Endometrium (tissue), 2 donors: ENCODE results near the gene PROM1.

Source experiments
- FAIRE-seq: peaks from 2 replicates; lab custom pipeline; 2012; peaks lifted over from hg19 to GRCh38; lab: Jason Lieb, UNC
- donor health status: control.
- donor health status: control.

Gene PROM1

GRCh38 chr4:16106956-16107355 lies 23.1 kb upstream of the PROM1 start:
- FAIRE-seq = no peak

DNA sequence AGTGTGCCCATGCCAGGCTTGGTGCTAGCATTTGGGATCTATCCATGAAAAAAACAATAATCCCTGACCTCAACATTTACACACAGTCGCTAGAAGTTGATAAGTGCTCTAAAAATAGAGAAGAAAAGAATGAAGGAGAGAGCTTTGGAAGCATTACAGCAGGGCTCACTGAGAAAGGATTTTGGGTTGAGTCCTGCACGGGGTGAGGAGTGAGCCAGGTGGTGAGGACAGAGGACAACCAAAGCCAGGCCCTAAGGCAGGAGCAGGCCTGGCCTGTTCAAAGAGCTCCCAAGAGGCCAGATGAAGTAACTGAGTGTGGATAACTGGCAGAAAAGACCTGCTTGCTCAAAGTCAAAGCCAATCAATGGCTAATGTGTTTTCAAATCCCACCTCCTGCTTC lies 20.7 kb upstream of the PROM1 start:
- FAIRE-seq = no peak

DNA sequence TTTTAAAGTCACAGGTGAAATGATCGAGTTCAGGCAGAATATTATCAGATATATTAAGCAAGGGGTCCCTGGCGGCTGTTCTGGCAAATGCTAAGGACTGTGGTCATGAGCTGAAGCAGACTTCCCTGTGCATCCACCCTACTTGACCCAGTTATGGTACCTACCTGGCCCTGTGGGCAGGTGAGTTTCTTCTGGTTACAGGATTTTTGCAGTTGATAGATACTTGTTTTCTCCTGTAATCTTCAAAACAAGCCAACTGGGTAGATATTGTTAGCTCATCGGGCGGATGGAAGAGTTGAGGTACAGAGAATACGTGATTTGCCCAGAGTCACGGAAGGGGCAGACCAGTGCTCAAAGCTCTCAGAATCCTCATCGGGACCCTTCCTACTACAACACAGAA lies 18.5 kb upstream of the PROM1 start:
- FAIRE-seq = no peak

DNA sequence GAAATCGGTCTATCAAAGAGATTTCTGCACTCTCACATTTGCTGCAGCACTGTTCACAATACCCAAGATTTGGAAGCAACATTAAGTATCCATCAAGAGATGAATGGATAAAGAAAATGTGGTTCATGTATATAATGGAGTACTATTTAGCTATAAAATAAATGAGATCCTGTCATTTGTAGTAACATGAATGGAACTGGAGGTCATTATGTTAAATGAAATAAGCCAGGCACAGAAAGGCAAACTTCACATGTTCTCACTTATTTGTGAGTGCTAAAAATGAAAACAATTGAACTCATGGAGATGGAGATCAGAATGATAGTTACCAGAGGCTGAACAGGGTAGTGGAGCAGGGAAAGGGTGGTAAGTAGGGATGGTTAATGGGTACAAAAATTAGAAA lies 17.0 kb upstream of the PROM1 start:
- no peak for FAIRE-seq

DNA sequence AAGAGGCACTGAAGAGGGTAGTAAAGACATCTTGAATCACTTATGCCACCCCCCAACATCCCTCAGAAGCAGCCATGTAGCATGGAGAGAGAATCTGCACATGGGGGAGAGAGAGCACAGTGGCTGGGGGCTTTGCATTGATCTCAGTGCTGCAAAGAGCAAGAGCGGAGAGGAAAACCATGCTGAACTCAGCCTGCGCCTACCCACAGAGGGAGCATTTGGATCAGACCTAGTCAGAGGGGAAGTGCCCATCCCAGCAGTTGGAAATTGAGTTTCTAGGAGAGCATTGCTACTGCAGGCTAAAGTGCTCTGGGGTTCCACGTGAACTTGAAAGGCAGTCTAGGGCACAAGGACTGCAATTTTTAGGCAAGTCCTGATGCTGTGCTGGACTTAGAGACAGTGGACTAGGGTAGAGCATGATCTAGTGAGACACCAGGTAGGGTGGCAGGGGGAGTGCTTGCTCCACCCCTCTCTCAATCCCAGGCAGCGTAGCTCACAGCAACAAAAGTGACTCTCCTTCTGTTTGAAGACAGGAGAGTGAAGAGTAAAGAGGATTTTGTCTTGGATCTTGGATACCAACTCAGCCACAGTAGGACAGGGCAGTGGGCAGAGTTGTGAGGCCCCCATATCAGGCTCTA lies 9.0 kb upstream of the PROM1 start:
- FAIRE-seq = no peak

DNA sequence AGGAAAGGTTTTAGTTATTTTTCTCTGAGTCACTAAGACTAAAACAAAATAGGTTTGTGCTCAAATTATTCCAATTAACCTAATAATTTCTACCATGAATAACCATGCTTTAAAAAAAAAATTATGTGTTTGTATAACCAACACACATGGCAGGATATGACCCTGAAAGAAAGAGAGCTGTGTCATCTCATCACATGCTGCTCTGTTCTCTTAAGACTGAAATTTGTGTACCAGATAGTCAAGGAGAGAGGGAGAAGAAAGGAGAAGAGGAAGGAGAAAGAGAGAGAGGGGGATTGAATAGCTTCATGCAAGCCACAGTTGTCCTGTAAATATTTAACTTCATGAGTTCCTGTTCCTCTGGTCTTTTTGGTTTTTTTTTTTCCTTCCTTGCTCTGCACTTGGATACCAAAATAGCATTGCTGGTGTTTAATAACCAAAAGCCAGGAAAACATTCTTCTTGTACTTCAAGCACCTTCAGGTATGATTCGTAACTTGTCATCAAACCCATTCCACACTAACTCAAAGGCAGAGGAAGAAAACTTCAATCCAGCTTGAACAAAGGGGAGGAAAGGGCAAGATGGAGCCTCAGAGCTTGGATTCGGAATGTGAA lies 6.4 kb upstream of the PROM1 start:
- no peak for FAIRE-seq

DNA sequence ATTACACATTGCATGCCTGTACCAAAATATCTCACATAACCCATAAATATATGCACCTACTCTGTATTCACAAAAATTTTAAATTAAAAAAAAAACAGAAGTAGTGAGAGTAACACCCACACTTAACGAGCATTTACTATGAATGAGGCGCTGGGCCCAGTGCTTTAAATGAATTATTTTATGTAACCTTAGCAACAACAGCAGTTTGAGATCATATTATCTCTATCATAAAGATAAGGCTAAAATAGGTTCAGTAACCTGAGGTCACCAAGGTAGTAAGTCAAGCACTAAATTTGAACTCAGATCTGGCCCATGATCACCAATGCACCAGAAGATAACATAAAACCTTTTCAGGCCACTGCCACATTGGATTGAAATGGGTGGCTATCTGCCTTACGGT lies 5.3 kb upstream of the PROM1 start:
- FAIRE-seq = no peak

- no peak for FAIRE-seq
Measured at GRCh38 chr4:16088601-16089000, 4.8 kb upstream of the PROM1 start.

DNA sequence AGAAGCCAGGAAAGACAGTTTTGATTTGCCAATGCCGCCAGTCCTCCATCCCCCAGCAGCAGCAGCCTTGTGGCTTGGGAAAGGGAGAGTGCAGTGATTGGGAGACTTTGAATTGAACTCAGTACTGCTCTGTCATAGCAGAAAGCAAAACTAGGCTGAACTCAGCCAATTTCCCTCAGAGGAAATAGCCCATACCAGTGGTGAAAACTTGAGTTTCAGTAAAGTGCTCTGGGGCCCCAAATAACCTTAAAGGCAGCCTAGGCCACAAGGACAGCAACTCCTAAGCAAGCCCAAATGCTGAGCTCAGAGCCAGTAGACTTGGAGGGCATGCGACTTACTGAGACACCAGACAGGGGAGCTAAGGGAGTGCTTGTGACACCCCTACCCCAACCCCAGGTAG lies 2.0 kb upstream of the PROM1 start:
- FAIRE-seq = no peak

GRCh38 chr4:16082426-16083240 lies 1.2 kb downstream of the PROM1 start:
- FAIRE-seq = no peak

DNA sequence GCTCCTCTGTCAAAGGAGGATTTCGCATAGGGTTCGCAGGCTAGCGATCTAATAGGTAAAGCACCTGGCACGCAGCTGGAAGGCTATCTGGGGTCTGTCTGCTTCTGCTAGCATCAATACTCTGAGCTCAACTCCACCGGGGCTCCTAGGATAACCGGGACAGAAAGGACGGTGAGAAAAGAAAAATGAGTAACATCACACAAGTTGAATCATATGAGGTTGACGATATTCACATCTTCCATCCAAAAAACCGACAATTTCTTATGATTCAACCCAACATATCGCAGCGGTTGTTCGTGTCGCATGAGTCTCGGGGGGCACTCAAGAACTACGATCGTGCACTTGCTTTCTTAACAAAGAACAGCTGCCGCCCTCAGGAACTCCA lies 1.8 kb downstream of the PROM1 start:
- FAIRE-seq = no peak

- FAIRE-seq = no peak
Measured at GRCh38 chr4:16079046-16079445, 4.8 kb downstream of the PROM1 start.

DNA sequence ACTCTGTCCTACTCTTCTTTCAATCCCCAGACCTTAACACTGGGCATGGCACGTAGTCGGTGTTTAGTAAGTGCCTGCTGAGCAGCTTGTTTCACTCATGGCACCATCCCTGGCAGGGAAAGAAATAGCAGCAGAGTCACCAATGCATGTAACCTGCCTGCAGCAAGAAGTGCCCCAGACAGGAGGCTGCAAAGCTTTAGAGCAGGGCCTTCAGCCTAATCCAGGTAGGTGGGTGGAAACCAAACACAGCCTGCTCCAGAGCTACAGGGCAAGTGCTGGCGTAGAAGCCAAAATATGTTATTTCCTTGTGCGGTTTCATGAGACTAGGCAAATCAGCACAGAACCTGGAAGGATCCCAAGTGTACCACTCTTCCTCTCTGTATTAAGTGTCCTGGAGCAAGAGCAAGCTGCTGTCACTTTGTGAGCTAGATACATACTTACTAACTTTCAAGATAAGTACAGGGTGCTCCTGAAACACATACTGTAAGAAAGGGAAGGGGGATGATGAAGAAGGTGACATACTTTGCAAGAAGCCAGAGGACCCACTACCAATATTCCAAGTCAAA lies 5.5 kb downstream of the PROM1 start:
- FAIRE-seq = no peak

DNA sequence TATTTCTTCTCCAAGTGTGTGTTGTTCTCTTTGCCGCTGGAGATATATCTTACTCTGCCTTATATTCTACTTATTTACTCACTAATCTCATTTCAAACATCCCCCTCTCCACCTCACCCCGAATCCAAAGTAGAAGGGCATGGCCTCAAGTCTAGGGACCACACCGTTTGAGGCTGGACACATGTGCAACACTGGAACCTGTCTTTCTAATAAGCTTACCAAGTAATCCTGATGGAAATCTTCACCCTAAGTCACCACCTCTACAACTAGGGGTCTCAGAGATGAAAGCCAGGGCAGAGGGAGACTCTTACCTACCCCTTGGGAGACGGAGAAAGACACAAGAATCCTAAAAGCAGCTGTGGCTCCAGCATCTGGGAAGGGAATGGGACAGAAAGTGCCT lies 6.0 kb downstream of the PROM1 start:
- no peak for FAIRE-seq

DNA sequence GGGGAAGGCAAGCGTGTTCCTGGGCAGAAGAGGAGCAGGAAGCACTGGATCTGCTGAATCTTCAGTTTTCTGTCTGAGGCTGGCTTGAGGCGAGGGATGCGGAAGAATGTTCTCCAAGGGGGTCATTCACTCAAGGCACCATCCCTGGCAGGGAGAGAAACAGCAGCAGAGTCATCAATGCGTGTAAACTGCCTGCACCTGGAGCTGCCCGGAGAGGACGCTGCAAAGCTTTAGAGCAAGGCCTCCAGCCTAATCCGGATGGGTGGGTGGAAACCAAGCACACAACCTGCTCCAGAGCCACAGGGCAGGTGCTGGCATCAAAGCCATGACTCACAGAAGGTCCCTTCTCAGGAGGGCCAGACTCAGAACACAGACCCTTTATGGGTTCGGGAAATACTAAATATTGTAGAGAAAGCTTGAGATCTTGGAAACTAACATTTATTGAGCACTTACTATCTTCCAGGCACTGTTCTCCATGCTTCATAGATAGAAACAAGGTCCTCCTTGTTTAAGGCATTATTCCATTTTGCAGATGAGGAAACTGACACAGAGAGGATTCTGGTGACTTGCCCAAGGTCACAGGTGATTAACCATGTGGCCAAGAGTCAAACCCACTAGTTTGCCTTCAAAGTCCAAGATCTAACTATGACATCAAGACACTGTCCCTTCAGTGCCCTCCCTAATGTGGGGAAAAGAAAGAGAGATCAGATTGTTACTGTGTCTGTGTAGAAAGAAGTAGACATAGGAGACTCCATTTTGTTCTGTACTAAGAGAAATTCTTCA lies 7.7 kb downstream of the PROM1 start:
- FAIRE-seq = no peak

DNA sequence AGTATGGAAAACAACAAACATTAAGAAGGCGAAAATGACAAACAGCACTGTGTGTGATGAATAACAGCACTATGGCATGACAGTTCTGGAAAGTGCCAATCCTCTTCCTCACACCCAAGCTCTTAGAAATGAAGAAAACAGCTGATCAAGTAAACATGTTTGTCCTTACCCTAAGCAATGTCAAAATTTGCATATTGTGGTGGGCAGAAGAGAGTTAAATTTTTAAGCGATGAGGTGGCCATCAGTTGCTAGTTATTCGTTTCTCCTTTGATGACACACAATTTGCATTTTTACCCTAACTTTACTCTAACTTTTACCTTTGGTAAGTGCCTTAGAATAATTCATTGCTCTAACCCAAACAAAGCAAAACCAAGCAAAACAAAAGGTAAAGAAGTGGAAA lies 8.8 kb downstream of the PROM1 start:
- no peak for FAIRE-seq

- no peak for FAIRE-seq
Measured at GRCh38 chr4:16072168-16072567, 11.7 kb downstream of the PROM1 start.

DNA sequence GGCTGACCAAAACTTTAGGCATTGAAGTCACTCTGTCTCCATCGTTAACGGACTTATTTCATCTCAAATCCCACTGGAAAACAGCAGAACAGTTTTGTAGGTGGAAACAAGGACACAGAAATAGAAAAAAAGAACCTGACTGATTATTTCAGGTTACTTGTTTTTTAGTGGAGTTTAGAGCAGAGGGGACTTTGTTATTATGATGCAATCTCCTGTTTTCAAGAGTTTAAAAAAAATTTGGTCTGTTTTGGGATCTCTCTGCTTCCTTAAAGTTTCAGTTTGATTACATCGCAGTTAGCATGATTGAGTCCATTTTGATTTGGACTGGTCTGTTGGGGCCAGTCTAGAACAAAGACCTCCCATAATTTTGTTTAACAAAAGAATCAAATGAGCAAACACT lies 13.6 kb downstream of the PROM1 start:
- no peak for FAIRE-seq

GRCh38 chr4:16067515-16067914 lies 16.3 kb downstream of the PROM1 start:
- FAIRE-seq = no peak

DNA sequence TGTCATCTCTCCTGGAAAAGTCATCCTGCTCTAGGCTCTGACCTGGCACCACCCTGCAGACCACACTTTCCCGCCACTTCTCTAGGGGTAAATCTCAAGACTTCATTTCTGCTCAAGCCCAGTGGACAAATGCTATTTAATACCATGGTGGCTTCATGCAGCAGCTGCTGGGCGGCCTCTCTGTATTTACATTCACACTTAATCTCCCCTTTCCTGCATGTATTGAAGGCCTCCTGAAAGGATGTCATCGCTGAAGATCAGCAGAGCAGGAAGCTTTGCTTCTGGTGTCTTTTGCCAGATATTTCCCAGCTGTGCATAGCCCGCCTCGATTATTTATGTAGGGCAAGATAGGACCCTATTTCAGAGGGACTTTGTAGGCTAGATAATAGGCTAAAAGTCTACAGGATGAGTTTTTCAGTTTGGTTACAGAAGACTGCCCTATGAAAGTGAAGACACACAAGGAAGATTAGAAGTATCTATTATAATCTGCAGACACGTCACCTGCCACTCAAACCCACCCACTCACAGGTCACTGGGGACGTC lies 17.2 kb downstream of the PROM1 start:
- no peak for FAIRE-seq

GRCh38 chr4:16065066-16065465 lies 18.8 kb downstream of the PROM1 start:
- FAIRE-seq = no peak

GRCh38 chr4:16062601-16063000 lies 21.2 kb downstream of the PROM1 start:
- FAIRE-seq = peak; percentile 99
